ENCODE data around the gene ZCCHC18. TPM values are rescaled to one million over a fixed set of nuclear protein-coding genes. Genes with fewer than 3 reads are reported as not detected.

Gene ZCCHC18
- total RNA-seq, 1 experiment from 2014 or later, result 1.5 TPM

DNA sequence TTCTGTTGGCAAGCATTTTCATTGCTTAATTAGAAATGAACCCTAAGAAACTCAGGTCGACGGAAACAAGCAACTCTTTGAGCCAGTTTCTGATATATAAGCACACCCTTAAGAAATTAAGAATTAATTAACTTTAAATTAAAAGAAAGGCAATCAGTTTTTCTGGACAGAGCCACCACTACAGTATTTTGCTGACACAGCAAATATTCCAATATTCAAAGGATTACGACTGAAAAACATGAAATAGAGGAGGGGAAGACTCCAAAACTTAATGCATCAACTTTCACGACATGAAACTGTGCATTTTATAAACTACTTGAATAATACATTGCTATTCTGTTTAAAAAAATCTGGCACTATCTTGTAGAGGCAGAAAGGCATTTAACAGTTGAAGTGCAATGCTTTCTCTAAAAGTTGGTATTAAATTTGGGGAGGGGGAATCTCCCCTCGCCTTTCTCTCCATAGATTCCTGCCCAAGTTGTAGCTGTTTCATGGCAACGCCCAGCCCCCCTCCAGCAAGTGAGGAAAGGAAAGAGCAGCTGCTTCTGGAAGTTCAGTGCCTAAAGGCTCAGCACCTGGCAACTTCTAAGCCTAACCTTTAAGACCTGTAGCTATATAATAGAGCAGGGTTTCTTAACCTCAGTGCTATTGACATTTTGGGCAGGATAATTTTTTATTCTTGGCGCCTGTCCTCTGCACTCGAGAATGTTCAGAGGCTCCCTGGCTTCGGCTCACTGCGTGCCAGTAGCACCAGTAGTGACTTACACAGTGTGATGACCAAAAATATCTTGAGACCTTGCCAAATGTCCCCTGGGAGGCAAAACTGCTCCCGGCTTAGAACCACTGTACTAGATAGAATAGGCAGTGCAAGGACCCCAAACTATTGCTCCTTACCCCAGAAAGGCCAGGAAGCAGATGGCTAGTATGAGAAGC lies 6.7 kb upstream of the ZCCHC18 start:
- Histone ChIP-seq H3K4ac (ENCODE audit: low read depth, low read length) (no peak overlapping the region), H2BK12ac (ENCODE audit: insufficient read length, low read depth, low read length) (no peak overlapping the region), H3K23me2 (ENCODE audit: insufficient read length, low read depth, low read length, poor library complexity, severe bottlenecking) (no peaks in the 10 kb centered on the region), H3K79me2 (ENCODE audit: insufficient read depth, low read length) (no peaks in the 10 kb centered on the region), H3K27ac (ENCODE audit: insufficient read length, low read depth, low read length) (no peak overlapping the region), H3K9me3 (ENCODE audit: control insufficient read depth, low read depth, low read length) (no peaks in the 10 kb centered on the region), H3K9ac (ENCODE audit: extremely low read depth, insufficient read length, low read length) (no peak overlapping the region), H4K8ac (replicated peaks; ENCODE audit: insufficient read length, low read depth, low read length) (no peak overlapping the region), H4K5ac (ENCODE audit: insufficient read length, low read depth, low read length) (no peak overlapping the region), H2AK5ac (ENCODE audit: insufficient read length, low read length) (no peak overlapping the region), H2BK5ac (ENCODE audit: insufficient read length, low read length) (no peak overlapping the region), H3K18ac (ENCODE audit: insufficient read length, low read depth, low read length) (no peak overlapping the region), H2BK15ac (ENCODE audit: low read depth, low read length) (no peak overlapping the region), H2BK20ac (ENCODE audit: low read depth, low read length, poor library complexity, severe bottlenecking) (no peak overlapping the region), H3K4me1 (ENCODE audit: insufficient read depth, low read length) (no peaks in the 10 kb centered on the region), H3K14ac (ENCODE audit: insufficient read depth, low read length) (no peak overlapping the region), H4K91ac (ENCODE audit: insufficient read length, low read depth, low read length) (no peak overlapping the region), H3K27me3 (ENCODE audit: insufficient read depth, low read length) (no peaks in the 10 kb centered on the region), H3K4me2 (ENCODE audit: insufficient read depth, insufficient read length, low read length) (no peak overlapping the region), H3K23ac (ENCODE audit: insufficient read length, low read depth, low read length) (no peak overlapping the region), H2AFZ (ENCODE audit: low read length) (no peak overlapping the region), H2BK120ac (ENCODE audit: low read depth, low read length, poor library complexity, severe bottlenecking) (no peak overlapping the region), H4K20me1 (ENCODE audit: control insufficient read depth, insufficient read depth, insufficient read length) (no peaks in the 10 kb centered on the region), H3K79me1 (ENCODE audit: insufficient read depth, low read depth, low read length, poor library complexity, severe bottlenecking) (no peaks in the 10 kb centered on the region), H3K56ac (ENCODE audit: insufficient read length, low read depth, low read length) (no peak overlapping the region), H3T11ph (ENCODE audit: low read length) (no peak overlapping the region)
- H3K4me3 Mint-ChIP-seq, result no peak overlapping the region
- TF ChIP-seq, protein P1, sequence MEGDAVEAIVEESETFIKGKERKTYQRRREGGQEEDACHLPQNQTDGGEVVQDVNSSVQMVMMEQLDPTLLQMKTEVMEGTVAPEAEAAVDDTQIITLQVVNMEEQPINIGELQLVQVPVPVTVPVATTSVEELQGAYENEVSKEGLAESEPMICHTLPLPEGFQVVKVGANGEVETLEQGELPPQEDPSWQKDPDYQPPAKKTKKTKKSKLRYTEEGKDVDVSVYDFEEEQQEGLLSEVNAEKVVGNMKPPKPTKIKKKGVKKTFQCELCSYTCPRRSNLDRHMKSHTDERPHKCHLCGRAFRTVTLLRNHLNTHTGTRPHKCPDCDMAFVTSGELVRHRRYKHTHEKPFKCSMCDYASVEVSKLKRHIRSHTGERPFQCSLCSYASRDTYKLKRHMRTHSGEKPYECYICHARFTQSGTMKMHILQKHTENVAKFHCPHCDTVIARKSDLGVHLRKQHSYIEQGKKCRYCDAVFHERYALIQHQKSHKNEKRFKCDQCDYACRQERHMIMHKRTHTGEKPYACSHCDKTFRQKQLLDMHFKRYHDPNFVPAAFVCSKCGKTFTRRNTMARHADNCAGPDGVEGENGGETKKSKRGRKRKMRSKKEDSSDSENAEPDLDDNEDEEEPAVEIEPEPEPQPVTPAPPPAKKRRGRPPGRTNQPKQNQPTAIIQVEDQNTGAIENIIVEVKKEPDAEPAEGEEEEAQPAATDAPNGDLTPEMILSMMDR (conservative IDR thresholded peaks at IDR 0.05), result no peak
- H3K27ac Mint-ChIP-seq, result no peak overlapping the region
- peaks cover 0 to 6% (median 4%) of the 10 kb centered on the region in 3 experiments; a peak in 4 of 7 replicates for H3K36me3 Mint-ChIP-seq (ENCODE audit: insufficient read depth in 1 of 3, low read depth in 3 of 3)
- WGBS (ENCODE audit: extremely low coverage, insufficient read length, low lambda C conversion rate), result no CpG with 5 or more reads among the region's 11 CpGs
- peaks cover 0 to 51% of the 10 kb centered on the region in 2 experiments; a peak in 2 of 5 replicates for H3K9me3 Mint-ChIP-seq
- peaks cover 7% of the 10 kb centered on the region for H3K27me3 Mint-ChIP-seq (ENCODE audit: low read depth)
- H3K4me1 Mint-ChIP-seq, result no peaks in the 10 kb centered on the region
- no peak for DNase-seq
